Measurements from ENCODE around the gene PATJ. TPM values are rescaled to one million over a fixed set of nuclear protein-coding genes. Genes with fewer than 3 reads are reported as not detected.
"Not testable (repeated sequence)": the region's sequence is repeated elsewhere in the genome, so short reads cannot be mapped to it uniquely, and the experiment has no call there.

PATJ gene
- total RNA-seq, 2 donors from 2014 or later, result 74.3 to 81.7 TPM

- no peak overlapping the region for H3K27ac ChIP-seq (ENCODE audit: low read depth, low read length)
- H3K9ac ChIP-seq (ENCODE audit: extremely low read depth, low read length, poor library complexity, severe bottlenecking), result no peak overlapping the region
- H3K27me3 ChIP-seq (ENCODE audit: control insufficient read depth, insufficient read depth, low read length, poor library complexity, severe bottlenecking), result no peaks in the 10 kb centered on the region
- DNase-seq, result no peak
- no peaks in the 10 kb centered on the region for H3K9me3 ChIP-seq (ENCODE audit: control insufficient read depth, low read length)
- no peaks in the 10 kb centered on the region for H3K4me1 ChIP-seq (ENCODE audit: control insufficient read depth, insufficient read depth, low read length)
- Mint-ChIP-seq H3K9me3 (peaks cover 3% of the 10 kb centered on the region), H3K36me3 (ENCODE audit: low read depth) (peaks cover 50% of the 10 kb centered on the region), H3K27ac (no peak overlapping the region), H3K4me1 (peaks cover 5% of the 10 kb centered on the region), H3K4me3 (no peak overlapping the region), H3K27me3 (ENCODE audit: insufficient read depth) (no peaks in the 10 kb centered on the region)
- TF ChIP-seq CTCF (conservative IDR thresholded peaks at IDR 0.05), result peak; percentile 32
- 95 to 98% methylated on average over 3 of the region's 3 CpGs for WGBS, 2 experiments (ENCODE audit: insufficient coverage in 1 of 2, insufficient read length in 1 of 2)
- peaks cover 15% of the 10 kb centered on the region for H3K36me3 ChIP-seq (ENCODE audit: control insufficient read depth, insufficient read depth, low read length)
- no peak overlapping the region for H3K4me3 ChIP-seq (ENCODE audit: low read length)
These were observed 145.0 kb downstream of the PATJ start for GRCh38 chr1:61887076-61887867.

DNA sequence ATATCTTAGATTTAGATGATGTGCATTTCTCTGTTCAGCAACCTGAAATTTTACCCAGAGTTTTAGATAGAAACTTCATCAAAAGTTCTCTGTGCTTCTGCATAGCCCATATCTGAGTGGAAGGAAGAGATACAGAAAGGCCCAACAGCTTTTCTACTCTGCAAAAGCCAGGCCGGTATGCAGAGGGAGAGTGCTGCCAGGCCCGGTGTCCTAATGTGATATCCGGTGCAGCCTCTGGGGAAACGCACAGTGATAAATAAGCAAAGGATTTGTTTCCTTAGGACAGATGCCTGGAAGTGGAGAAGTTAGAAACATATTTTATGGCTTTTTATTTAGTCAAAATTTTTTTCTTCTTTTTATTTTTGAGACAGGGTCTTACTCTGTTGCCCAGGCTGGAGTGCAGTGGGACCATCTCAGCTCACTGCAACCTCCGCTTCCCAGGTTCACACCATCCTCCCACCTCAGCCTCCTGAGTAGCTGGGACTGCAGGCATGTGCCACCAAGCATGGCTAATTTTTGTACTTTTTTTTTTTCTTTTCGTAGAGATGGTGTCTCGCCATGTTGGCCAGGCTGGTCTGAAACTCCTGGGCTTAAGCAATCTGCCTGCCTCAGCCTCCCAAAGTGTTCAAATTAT lies 145.8 kb downstream of the PATJ start:
- Mint-ChIP-seq H3K27ac (no peak overlapping the region), H3K4me1 (peaks cover 10% of the 10 kb centered on the region), H3K27me3 (ENCODE audit: insufficient read depth) (no peaks in the 10 kb centered on the region), H3K9me3 (peaks cover 3% of the 10 kb centered on the region), H3K4me3 (no peak overlapping the region), H3K36me3 (ENCODE audit: low read depth) (peaks cover 47% of the 10 kb centered on the region)
- WGBS, 2 experiments (ENCODE audit: insufficient coverage in 1 of 2, insufficient read length in 1 of 2), result 95 to 100% methylated on average over 5 to 7 of the region's 7 CpGs
- H3K9ac ChIP-seq (ENCODE audit: extremely low read depth, low read length, poor library complexity, severe bottlenecking), result no peak overlapping the region
- H3K4me3 ChIP-seq (ENCODE audit: low read length), result no peak overlapping the region
- peaks cover 3% of the 10 kb centered on the region for H3K9me3 ChIP-seq (ENCODE audit: control insufficient read depth, low read length)
- DNase-seq, result no peak
- H3K27me3 ChIP-seq (ENCODE audit: control insufficient read depth, insufficient read depth, low read length, poor library complexity, severe bottlenecking), result no peaks in the 10 kb centered on the region
- no peaks in the 10 kb centered on the region for H3K4me1 ChIP-seq (ENCODE audit: control insufficient read depth, insufficient read depth, low read length)
- TF ChIP-seq CTCF (conservative IDR thresholded peaks at IDR 0.05), result no peak
- H3K27ac ChIP-seq (ENCODE audit: low read depth, low read length), result no peak overlapping the region
- H3K36me3 ChIP-seq (ENCODE audit: control insufficient read depth, insufficient read depth, low read length), result peaks cover 15% of the 10 kb centered on the region

DNA sequence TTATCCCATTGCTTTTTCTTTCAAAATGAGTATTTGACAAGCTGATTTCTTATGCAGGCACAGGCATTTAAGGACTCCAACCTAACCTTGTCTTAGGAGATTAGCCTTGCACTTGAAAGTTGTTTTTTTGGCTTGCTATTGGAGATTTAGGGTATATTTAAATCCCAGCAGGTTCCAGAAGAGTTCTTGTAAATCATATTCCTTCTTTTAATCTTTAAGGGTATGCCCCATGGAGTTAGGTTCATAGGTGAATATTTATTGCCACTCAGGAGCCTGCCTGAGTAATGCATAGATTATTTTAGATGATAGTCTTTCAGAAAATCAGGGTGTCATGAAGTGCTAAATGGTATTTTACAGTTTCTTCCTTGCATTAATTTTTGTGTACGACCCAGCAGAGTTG lies 146.5 kb downstream of the PATJ start:
- WGBS, 2 experiments (ENCODE audit: insufficient coverage in 1 of 2, insufficient read length in 1 of 2), result 88 to 89% methylated on average over 1 of the region's 1 CpG
- Mint-ChIP-seq H3K36me3 (ENCODE audit: low read depth) (peaks cover 51% of the 10 kb centered on the region), H3K9me3 (peaks cover 3% of the 10 kb centered on the region), H3K4me3 (no peak overlapping the region), H3K27me3 (ENCODE audit: insufficient read depth) (no peaks in the 10 kb centered on the region), H3K27ac (no peak overlapping the region), H3K4me1 (peaks cover 10% of the 10 kb centered on the region)
- Histone ChIP-seq H3K36me3 (ENCODE audit: control insufficient read depth, insufficient read depth, low read length) (peaks cover 15% of the 10 kb centered on the region), H3K27ac (ENCODE audit: low read depth, low read length) (no peak overlapping the region), H3K4me3 (ENCODE audit: low read length) (no peak overlapping the region), H3K9ac (ENCODE audit: extremely low read depth, low read length, poor library complexity, severe bottlenecking) (no peak overlapping the region), H3K9me3 (ENCODE audit: control insufficient read depth, low read length) (peaks cover 10% of the 10 kb centered on the region), H3K4me1 (ENCODE audit: control insufficient read depth, insufficient read depth, low read length) (no peaks in the 10 kb centered on the region), H3K27me3 (ENCODE audit: control insufficient read depth, insufficient read depth, low read length, poor library complexity, severe bottlenecking) (no peaks in the 10 kb centered on the region)
- DNase-seq, result no peak
- no peak for TF ChIP-seq CTCF (conservative IDR thresholded peaks at IDR 0.05)

DNA sequence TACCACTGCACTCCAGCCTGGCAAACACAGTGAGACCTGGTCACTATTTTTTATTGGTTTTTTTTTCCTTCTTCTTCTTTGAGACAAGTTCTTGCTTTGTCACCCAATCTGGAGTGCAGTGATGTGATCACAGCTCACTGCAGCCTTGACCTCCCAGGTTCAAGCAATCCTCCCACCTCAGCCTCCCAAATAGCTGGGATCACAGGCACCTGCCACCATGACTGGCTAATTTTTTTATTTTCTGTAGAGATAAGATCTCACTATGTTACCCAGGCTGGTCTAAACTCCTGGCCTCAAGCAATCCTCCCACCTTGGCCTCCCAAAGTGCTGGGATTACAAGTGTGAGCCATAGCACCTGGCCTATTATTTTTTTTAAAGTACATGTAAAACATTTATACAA lies 148.2 kb downstream of the PATJ start:
- not testable (repeated sequence) for DNase-seq; H3K4me3 ChIP-seq (ENCODE audit: low read length); H3K27me3 ChIP-seq (ENCODE audit: control insufficient read depth, insufficient read depth, low read length, poor library complexity, severe bottlenecking); H3K36me3 ChIP-seq (ENCODE audit: control insufficient read depth, insufficient read depth, low read length); H3K9me3 Mint-ChIP-seq; H3K4me1 ChIP-seq (ENCODE audit: control insufficient read depth, insufficient read depth, low read length); H3K27ac ChIP-seq (ENCODE audit: low read depth, low read length); H3K27me3 Mint-ChIP-seq (ENCODE audit: insufficient read depth); H3K4me3 Mint-ChIP-seq; H3K9ac ChIP-seq (ENCODE audit: extremely low read depth, low read length, poor library complexity, severe bottlenecking); H3K27ac Mint-ChIP-seq
- H3K9me3 ChIP-seq (ENCODE audit: control insufficient read depth, low read length), result peaks cover 23% of the 10 kb centered on the region
- Mint-ChIP-seq H3K36me3 (ENCODE audit: low read depth) (peaks cover 52% of the 10 kb centered on the region), H3K4me1 (peaks cover 10% of the 10 kb centered on the region)

Data from endodermal cell (in vitro differentiated cells).